Activated CD8-positive, alpha-beta memory T cell treated with anti-CD3 and anti-CD28 coated beads for 4 hours (primary cell): Measurements from ENCODE around the gene CYBB.

Experiments used
- DNase-seq, 2 donors: peaks; one replicate each; pipeline ENCODE4 v3.0.0-alpha.2; 2020; ENCODE audit warnings: low read depth in 2 of 2

CYBB gene

GRCh38 chrX:37844622-37845021 lies 64.8 kb downstream of the CYBB start:
- DNase-seq = no peak

- DNase-seq = no peak
These were observed 66.3 kb downstream of the CYBB start for GRCh38 chrX:37846141-37846540.

- DNase-seq = no peak
These were observed 66.7 kb downstream of the CYBB start for GRCh38 chrX:37846558-37846933.

GRCh38 chrX:37846934-37847732 lies 67.3 kb downstream of the CYBB start, which contains the start of gene DYNLT3:
Gene DYNLT3 (minus strand): TSS chrX:37847571. CDS start chrX:37847510, 61 bp downstream.
- DNase-seq = peak; percentile 40 to 54

- no peak for DNase-seq
These were observed 67.9 kb downstream of the CYBB start for GRCh38 chrX:37847733-37848197.

- DNase-seq = no peak
These were observed 74.3 kb downstream of the CYBB start for GRCh38 chrX:37854148-37854547.

GRCh38 chrX:37854748-37855147 lies 74.9 kb downstream of the CYBB start:
- no peak for DNase-seq

- DNase-seq = no peak
These were observed 80.9 kb downstream of the CYBB start for GRCh38 chrX:37860721-37861120.

- no peak for DNase-seq
These were observed 83.0 kb downstream of the CYBB start for GRCh38 chrX:37862851-37863250.
